Endothelial cell of umbilical vein (primary cell): ENCODE measurements around the gene GP9.

Experiments used
- CTCF ChIP-seq, 2 donors: IDR thresholded peaks; 1 replicate in 1 of 2; 2 replicates in 1 of 2; pipeline ENCODE4 v1.5.1; 2011; ENCODE audit warnings: low read length in 2 of 2, mild to moderate bottlenecking in 2 of 2, moderate library complexity in 2 of 2, control low read depth in 1 of 2, inconsistent platforms in 1 of 2, low read depth in 1 of 2; ENCODE audit not compliant: insufficient read depth in 1 of 2; ENCODE audit errors: extremely low read depth in 1 of 2
- EZH2 ChIP-seq: IDR thresholded peaks from 2 replicates; pipeline ENCODE4 v1.6.1; 2012; ENCODE audit warnings: borderline replicate concordance, low read depth, mild to moderate bottlenecking, moderate library complexity, low read length, inconsistent platforms; ENCODE audit not compliant: severe bottlenecking
- POLR2A ChIP-seq: IDR thresholded peaks from 2 replicates; pipeline ENCODE4 v1.6.1; 2012; ENCODE audit warnings: low read depth, mild to moderate bottlenecking, control low read depth, low read length
- POLR2AphosphoS5 ChIP-seq: IDR thresholded peaks from 2 replicates; pipeline ENCODE4 v1.6.1; 2012; ENCODE audit warnings: low read depth, mild to moderate bottlenecking, control low read depth, low read length, moderate library complexity; ENCODE audit not compliant: insufficient read depth

GRCh38 chr3:129023008-129023358, 37.6 kb upstream of the GP9 start:
- no peak for TF ChIP-seq CTCF (IDR thresholded peaks at IDR 0.05; ENCODE audit: extremely low read depth in 1 of 2, insufficient read depth in 1 of 2, low read depth in 1 of 2, low read length in 2 of 2)
- TF ChIP-seq POLR2AphosphoS5: no peak
- no peak for TF ChIP-seq POLR2A
- no peak for TF ChIP-seq EZH2
